Panc1 (cell line): ENCODE measurements around the gene MEA1. TPM values are rescaled to one million over a fixed set of nuclear protein-coding genes. Genes with fewer than 3 reads are reported as not detected.

Experiments
- ATAC-seq: fragments of 200-7000 bp; cut with Tn5 transposase; 2 replicates; pipeline ENCODE4 v1.9.1; 2020; ENCODE audit warnings: mild to moderate bottlenecking, moderate library complexity
- BruUV-seq: library from RNA; stranded (reverse); fragments of 400-500 nt; replicated peaks from 2 replicates; lab custom pipeline; 2021; lab: Mats Ljungman, UMichigan
- CTCF ChIA-PET: fragments of 300-600 bp; sonication (Branson Sonifier 250); formaldehyde crosslinking; loops from one replicate; lab custom pipeline; 2022; ENCODE audit warnings: antibody characterized with exemption; lab: Charles Lee
- POLR2A ChIA-PET: fragments of 300-600 bp; sonication (Branson Sonifier 250); formaldehyde crosslinking; loops from one replicate; lab custom pipeline; 2022; ENCODE audit warnings: antibody characterized with exemption; lab: Charles Lee
- DNase-seq: peaks from one replicate; pipeline ENCODE4 v3.0.0-alpha.2; 2010; ENCODE audit warnings: low read depth, low spot score
- H3K27ac ChIP-seq: 2 replicates; pipeline ENCODE4 v1.5.1; 2011; ENCODE audit warnings: mild to moderate bottlenecking, low read length, inconsistent platforms
- H3K27me3 ChIP-seq: fragments of 200-500 bp; sonication (Bioruptor generic); 2 replicates; pipeline ENCODE4 v1.6.0; 2014; ENCODE audit warnings: low read length, inconsistent platforms; ENCODE audit not compliant: control insufficient read depth, insufficient read depth
- H3K36me3 ChIP-seq: fragments of 200-500 bp; sonication (Bioruptor generic); 2 replicates; pipeline ENCODE4 v1.5.1; 2014; ENCODE audit warnings: inconsistent platforms, mild to moderate bottlenecking, low read length, moderate library complexity; ENCODE audit not compliant: control insufficient read depth, insufficient read depth
- H3K4me1 ChIP-seq: 2 replicates; pipeline ENCODE4 v1.5.1; 2011; ENCODE audit warnings: inconsistent platforms, mild to moderate bottlenecking, low read length, moderate library complexity; ENCODE audit not compliant: control insufficient read depth, insufficient read depth
- H3K4me3 ChIP-seq, 2 experiments: 2 replicates each; pipeline ENCODE4 v1.5.1; 2011 to 2012; ENCODE audit warnings: low read depth in 2 of 2, low read length in 2 of 2, mild to moderate bottlenecking in 2 of 2, inconsistent platforms in 1 of 2, moderate library complexity in 1 of 2
- H3K9me3 ChIP-seq: fragments of 200-500 bp; sonication (Bioruptor generic); 2 replicates; pipeline ENCODE4 v1.5.1; 2014; ENCODE audit warnings: low read depth, mild to moderate bottlenecking, inconsistent platforms, low read length, moderate library complexity; ENCODE audit not compliant: control insufficient read depth, insufficient read depth
- CTCF ChIP-seq: fragments of 450-650 bp; IDR thresholded peaks from 2 replicates; pipeline ENCODE4 v1.5.1; 2017; ENCODE audit warnings: mild to moderate bottlenecking
- POLR2AphosphoS5 ChIP-seq: IDR thresholded peaks from 2 replicates; pipeline ENCODE4 v1.6.1; 2012; ENCODE audit warnings: mild to moderate bottlenecking, low read depth, low read length, moderate library complexity
- REST ChIP-seq, 2 experiments: IDR thresholded peaks; 2 replicates each; pipeline ENCODE4 v1.6.1; 2011 to 2012; ENCODE audit warnings: low read depth in 2 of 2, control low read depth in 1 of 2, low read length in 1 of 2, mild to moderate bottlenecking in 1 of 2, moderate library complexity in 1 of 2; ENCODE audit not compliant: insufficient read depth in 1 of 2
- SIN3A ChIP-seq: IDR thresholded peaks from 2 replicates; pipeline ENCODE4 v1.6.1; 2012; ENCODE audit warnings: low read depth, mild to moderate bottlenecking, low read length, moderate library complexity, borderline replicate concordance; ENCODE audit not compliant: insufficient read depth
- TCF7L2 ChIP-seq: IDR thresholded peaks from 2 replicates; pipeline ENCODE4 v1.6.1; 2011; ENCODE audit warnings: mild to moderate bottlenecking, low read depth, low read length, inconsistent platforms
- in situ Hi-C: cut with HindIII; loops from 2 replicates; pipeline ENCODE4 v1.10.0; 2016; ENCODE audit warnings: low sequenced_read_pairs, low pct_unique_long_range_greater_than_20kb
- intact Hi-C: fragments of 100-400 bp; cut with micrococcal nuclease; formaldehyde crosslinking; loops from one replicate; pipeline ENCODE4 v1.10.0; 2022; ENCODE audit not compliant: unreplicated experiment
- total RNA-seq: library from RNA; stranded (reverse); gene quantifications from one replicate; pipeline ENCODE4 v1.2.1, GENCODE V29; 2021; ENCODE audit not compliant: unreplicated experiment

Gene MEA1
- total RNA-seq, 1 experiment from 2014 or later = 111 TPM

GRCh38 chr6:42967228-42967627 is 46.5 kb downstream of the MEA1 start:
- intact Hi-C loops = loop anchor here (10.0 kb wide), 1 partner anchor 62 kb away; no protein-coding TSS in a partner anchor
- H3K4me1 ChIP-seq = peaks cover 6% of the 10 kb centered on the region
- in situ Hi-C loops = no loop called here
- DNase-seq (no peak), ATAC-seq (no peak)
- TF ChIP-seq CTCF (no peak), SIN3A (no peak), POLR2AphosphoS5 (no peak), TCF7L2 (no peak), REST (IDR thresholded peaks at IDR 0.05; ENCODE audit: insufficient read depth in 1 of 2, low read depth in 2 of 2, low read length in 1 of 2) (no peak)
- H3K27me3 ChIP-seq = no peaks in the 10 kb centered on the region
- POLR2A ChIA-PET = no interaction called here
- H3K27ac ChIP-seq = no peak overlapping the region
- peaks cover 6% of the 10 kb centered on the region; the same call in 1 of the 2 replicates for H3K36me3 ChIP-seq
- no TSS peak for BruUV-seq
- no peak overlapping the region for H3K4me3 ChIP-seq
- no peaks in the 10 kb centered on the region for H3K9me3 ChIP-seq
- CTCF ChIA-PET = no interaction called here

GRCh38 chr6:42966571-42966970 is 47.2 kb downstream of the MEA1 start:
- no TSS peak for BruUV-seq
- POLR2A ChIA-PET = interaction anchor here (0.7 kb wide), 1 partner anchor 16 kb away, joined by 6 read pairs; no protein-coding TSS in a partner anchor
- intact Hi-C loops = loop anchor here (10.0 kb wide), 1 partner anchor 62 kb away; no protein-coding TSS in a partner anchor
- no peak for TF ChIP-seq REST (IDR thresholded peaks at IDR 0.05; ENCODE audit: insufficient read depth in 1 of 2, low read depth in 2 of 2, low read length in 1 of 2)
- no peak overlapping the region for H3K4me3 ChIP-seq
- no peaks in the 10 kb centered on the region for H3K27me3 ChIP-seq
- ATAC-seq (no peak), DNase-seq (no peak)
- H3K36me3 ChIP-seq = peaks cover 6% of the 10 kb centered on the region; the same call in 1 of the 2 replicates
- peaks cover 6% of the 10 kb centered on the region for H3K4me1 ChIP-seq
- CTCF ChIA-PET = no interaction called here
- no peaks in the 10 kb centered on the region for H3K9me3 ChIP-seq
- in situ Hi-C loops = no loop called here
- H3K27ac ChIP-seq = no peak overlapping the region
